Measurements from ENCODE around the gene LORICRIN.
A peak's percentile ranks its signal among the peaks of the same experiment; 100 is the strongest.

The LORICRIN gene

DNA sequence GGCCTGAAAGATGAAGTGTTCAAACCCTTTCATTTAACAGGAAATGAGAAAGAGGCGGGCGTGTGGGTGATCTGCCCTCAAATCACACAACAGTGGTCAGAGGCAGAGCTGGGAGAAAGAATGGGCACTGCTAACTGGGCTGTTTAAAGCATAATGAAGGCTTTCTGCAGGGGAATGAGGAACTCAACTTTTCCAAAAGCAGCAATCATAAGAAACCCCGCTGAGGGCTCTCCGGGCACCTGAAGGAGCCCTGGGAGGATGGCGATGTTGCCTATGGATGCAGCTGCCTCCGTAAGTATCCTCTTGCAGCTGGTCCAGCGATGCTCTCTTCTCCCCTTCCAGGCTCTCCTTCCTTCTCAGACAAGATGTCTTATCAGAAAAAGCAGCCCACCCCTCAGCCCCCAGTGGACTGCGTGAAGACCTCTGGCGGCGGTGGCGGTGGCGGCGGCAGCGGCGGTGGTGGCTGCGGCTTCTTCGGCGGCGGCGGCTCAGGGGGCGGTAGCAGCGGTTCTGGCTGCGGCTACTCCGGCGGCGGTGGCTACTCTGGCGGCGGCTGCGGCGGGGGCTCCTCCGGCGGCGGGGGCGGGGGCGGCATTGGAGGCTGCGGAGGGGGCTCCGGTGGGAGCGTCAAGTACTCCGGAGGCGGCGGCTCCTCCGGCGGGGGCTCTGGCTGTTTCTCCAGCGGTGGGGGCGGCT is 1.2 kb downstream of the LORICRIN start:
- H3K4me3 ChIP-seq (ENCODE audit: low read length), result no peak overlapping the region
- no peak for DNase-seq (ENCODE audit: low read depth)
- no peak for TF ChIP-seq CTCF (conservative IDR thresholded peaks at IDR 0.05; ENCODE audit: low read length)

DNA sequence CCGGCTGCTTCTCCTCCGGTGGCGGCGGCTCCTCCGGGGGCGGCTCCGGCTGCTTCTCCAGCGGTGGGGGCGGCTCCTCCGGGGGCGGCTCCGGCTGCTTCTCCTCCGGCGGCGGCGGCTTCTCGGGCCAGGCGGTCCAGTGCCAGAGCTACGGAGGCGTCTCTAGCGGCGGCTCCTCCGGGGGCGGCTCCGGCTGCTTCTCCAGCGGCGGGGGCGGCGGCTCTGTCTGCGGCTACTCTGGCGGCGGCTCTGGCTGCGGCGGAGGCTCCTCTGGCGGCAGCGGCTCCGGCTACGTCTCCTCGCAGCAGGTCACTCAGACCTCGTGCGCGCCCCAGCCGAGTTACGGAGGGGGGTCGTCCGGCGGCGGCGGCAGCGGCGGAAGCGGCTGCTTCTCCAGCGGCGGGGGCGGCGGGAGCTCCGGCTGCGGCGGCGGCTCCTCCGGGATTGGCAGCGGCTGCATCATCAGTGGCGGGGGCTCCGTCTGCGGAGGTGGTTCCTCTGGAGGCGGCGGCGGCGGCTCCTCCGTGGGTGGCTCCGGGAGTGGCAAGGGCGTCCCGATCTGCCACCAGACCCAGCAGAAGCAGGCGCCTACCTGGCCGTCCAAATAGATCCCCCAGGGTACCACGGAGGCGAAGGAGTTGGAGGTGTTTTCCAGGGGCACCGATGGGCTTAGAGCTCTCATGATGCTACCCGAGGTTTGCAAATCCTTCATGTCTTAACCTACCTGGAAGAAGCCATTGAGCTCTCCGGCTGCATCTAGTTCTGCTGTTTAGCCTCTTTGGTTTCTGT is 2.0 kb downstream of the LORICRIN start:
- peak; percentile 3 for DNase-seq (ENCODE audit: low read depth)
- peak overlapping the region; percentile 33 for H3K4me3 ChIP-seq (ENCODE audit: low read length)
- no peak for TF ChIP-seq CTCF (conservative IDR thresholded peaks at IDR 0.05; ENCODE audit: low read length)

- TF ChIP-seq CTCF (conservative IDR thresholded peaks at IDR 0.05; ENCODE audit: low read length), result no peak
- H3K4me3 ChIP-seq (ENCODE audit: low read length), result no peak overlapping the region
- no peak for DNase-seq (ENCODE audit: low read depth)
These were observed 2.5 kb downstream of the LORICRIN start for GRCh38 chr1:153262070-153262366.

DNA sequence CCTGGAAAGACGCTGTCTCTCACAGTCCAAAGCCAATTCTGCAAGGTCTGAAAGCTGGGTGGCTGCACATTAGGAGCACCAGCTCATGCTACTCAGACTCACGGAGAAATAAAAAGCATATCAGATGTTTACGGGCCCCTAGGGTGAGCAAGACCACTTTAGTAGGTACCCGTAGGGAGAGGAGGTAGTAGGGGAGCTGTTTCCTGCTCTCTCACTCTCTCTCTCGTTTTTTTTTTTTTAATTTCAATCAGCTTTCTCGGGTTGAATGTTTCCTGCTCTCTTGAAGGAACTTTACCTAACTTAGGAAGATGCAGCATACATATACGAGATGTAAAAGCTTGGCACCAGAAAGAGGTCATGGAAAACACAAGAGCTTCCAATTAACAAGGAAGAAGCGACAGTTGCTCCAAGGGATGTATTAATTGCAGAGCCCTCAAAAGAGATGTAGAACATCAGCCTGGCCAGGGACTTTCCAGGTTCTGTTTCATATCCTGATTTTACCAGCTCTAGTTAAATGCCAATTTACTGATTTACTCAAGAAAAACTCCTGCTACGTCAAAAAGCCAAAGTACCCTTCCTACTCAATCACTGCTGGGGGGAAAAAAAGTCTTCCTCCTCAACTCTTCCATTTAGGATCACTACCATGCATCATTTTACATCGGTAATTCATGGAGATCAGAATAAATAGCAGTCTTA is 3.1 kb downstream of the LORICRIN start:
- H3K4me3 ChIP-seq (ENCODE audit: low read length), result no peak overlapping the region

GRCh38 chr1:153265457-153265856 is 6.0 kb downstream of the LORICRIN start:
- DNase-seq (ENCODE audit: low read depth), result no peak
- TF ChIP-seq CTCF (conservative IDR thresholded peaks at IDR 0.05; ENCODE audit: low read length), result no peak
- no peak overlapping the region for H3K4me3 ChIP-seq (ENCODE audit: low read length)

More for the DNA sequence above, 3.1 kb downstream of the LORICRIN start:
- no peak for TF ChIP-seq CTCF (conservative IDR thresholded peaks at IDR 0.05; ENCODE audit: low read length)
- no peak for DNase-seq (ENCODE audit: low read depth)

DNA sequence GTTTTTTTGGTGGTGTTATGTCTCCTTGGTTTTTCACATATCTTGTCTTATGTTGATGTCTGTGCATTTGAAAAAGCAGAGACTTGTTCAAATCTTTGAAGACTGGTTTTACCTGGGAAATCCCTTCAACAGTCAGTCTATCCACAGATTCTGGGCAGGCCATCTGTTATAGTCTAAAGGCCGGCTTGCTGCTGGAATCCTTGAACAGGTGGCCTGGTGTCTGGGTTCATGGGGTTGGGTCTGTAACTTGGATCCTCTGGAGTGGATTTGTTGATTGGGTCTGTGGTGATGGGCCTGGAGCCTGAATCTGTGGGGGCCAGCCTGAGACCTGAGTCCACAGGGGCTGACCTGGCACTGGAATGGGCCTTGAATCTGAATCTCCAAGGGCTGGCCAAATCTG is 12.2 kb downstream of the LORICRIN start:
- H3K4me3 ChIP-seq (ENCODE audit: low read length), result no peak overlapping the region
- TF ChIP-seq CTCF (conservative IDR thresholded peaks at IDR 0.05; ENCODE audit: low read length), result no peak
- DNase-seq (ENCODE audit: low read depth), result no peak
